Skeletal muscle cell (primary cell): ENCODE results near the gene STOX2.
"Not testable (repeated sequence)": the region's sequence is repeated elsewhere in the genome, so short reads cannot be mapped to it uniquely, and the experiment has no call there.

ENCODE experiments used
- DNase-seq: peaks from one replicate; pipeline ENCODE4 v3.0.0-alpha.2; 2010; ENCODE audit warnings: low read depth
- H3K4me3 ChIP-seq: 2 replicates; pipeline ENCODE4 v1.5.1; 2011; ENCODE audit warnings: low read depth, mild to moderate bottlenecking, control low read depth, low read length, moderate library complexity

The STOX2 gene

GRCh38 chr4:184012937-184013336 lies 107.8 kb downstream of the STOX2 start:
- no peak overlapping the region for H3K4me3 ChIP-seq
- DNase-seq: no peak

DNA sequence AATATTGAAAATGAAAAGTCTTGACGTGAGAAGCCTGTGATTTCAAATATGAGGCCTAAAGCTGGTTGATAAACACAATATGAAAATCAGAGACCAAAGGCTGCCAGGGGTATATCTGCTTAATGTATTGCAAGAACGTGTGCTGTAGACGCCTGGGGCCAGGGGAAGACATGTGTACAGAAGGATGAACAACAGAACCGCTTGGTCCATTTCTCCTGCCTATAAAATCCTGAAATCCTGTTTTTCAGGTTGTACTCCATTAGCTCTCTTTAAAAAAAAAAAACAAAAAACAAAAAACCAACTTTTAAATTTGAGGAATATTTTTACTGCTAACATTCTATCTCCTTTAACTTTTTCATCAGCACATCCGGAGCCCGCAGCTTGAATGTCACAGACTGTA lies 109.2 kb downstream of the STOX2 start:
- H3K4me3 ChIP-seq: no peak overlapping the region

GRCh38 chr4:184016759-184017668 lies 111.9 kb downstream of the STOX2 start:
- DNase-seq: no peak
- no peak overlapping the region for H3K4me3 ChIP-seq

More for the DNA sequence above, 109.2 kb downstream of the STOX2 start:
- no peak for DNase-seq

GRCh38 chr4:184019076-184019475 lies 114.0 kb downstream of the STOX2 start:
- no peak overlapping the region for H3K4me3 ChIP-seq
- DNase-seq: no peak

DNA sequence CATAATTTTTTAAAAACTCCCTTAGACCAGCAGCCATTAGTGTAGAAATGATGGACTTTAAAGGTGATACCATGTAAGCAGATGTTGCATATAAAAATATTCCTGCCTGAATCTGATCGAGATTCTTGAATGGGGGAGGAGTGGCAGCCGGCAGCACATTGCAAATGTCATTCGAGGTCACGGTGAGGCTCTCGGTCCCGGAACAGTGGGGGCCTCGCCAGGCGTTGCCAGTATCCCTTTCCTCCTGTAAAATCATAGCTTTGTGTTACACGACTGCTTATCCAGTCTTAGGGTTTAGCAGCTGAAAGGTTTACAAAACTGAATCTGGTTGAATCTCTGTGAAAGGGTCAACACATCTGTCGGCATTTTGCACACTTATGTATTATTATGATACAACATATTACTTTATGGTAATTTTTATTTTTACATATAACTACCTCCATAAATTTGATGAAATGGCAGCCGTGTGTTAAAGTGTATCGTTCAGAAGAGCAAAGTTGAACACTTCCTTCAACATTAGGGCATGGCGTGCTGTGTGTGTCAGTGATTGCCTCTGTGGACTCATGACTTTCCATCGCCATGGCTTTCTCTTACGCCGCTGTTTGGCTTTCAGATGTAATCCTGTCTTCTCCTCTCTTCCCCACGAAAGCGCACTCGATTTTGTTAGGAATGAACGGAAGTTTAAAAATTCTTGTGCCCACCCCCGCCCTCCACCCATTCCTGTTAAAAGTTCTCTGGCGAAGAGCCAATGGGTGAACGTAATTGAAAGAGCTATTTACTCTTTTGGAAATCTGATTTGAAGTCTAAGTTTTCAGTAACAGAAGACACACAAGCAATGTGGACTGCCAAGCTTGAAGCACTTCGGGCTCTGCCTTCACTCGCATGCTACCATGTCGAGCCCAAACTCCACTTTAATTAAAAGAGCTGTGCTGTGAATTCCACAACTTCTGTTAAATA lies 114.8 kb downstream of the STOX2 start:
- DNase-seq: no peak
- no peak overlapping the region for H3K4me3 ChIP-seq

DNA sequence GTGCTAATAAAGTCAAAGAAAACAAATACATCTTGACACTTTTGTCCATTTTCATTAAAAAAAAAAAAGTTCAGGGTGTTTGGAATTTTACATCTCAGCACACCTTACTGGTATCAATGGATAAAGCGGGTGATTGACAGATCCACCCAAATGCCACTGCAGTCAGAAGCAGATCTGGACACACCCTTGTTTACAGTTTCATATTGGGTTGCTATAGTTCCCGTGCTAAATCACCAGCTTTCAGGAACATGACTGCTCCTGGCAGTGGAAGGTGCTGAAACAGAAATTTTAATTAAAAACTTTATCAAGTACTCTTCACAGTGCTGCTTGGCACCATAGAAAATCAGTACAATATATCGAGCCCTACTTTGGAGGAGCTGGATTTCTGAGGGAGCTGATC lies 116.3 kb downstream of the STOX2 start:
- DNase-seq: no peak
- H3K4me3 ChIP-seq: no peak overlapping the region

DNA sequence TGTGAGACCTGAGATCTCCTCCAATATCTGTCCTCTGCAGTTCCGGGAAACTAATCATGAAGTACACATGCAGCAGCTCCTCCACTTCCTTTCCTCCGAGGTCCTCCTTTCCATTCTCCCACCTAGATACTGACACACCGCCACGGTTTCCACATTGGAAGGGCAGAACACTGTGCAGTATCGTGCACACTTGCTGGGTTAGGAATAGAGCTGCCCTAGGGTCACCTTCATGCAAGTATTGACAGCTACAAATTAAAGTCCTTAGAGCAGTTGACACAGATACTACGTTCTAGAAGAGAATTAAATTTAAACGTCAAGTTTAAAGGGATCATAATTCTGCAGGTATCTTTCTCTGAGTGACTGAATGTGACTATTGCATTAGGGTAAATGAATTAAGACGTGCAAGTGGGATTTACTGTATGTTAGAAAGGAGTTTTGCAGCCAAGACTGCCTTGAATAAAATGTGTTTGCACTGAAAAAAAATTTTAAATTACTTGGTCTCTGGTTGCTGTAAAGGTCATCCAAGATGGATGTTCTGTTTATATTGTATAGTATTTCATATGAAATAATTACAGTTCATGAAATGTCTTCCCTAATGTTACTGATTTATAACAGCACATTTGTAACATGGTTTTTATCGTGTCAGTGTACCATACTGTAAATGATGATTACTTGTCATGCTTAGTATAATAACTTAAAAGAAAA lies 117.7 kb downstream of the STOX2 start:
- no peak for DNase-seq
- no peak overlapping the region for H3K4me3 ChIP-seq

GRCh38 chr4:184024637-184025036 lies 119.5 kb downstream of the STOX2 start:
- H3K4me3 ChIP-seq: no peak overlapping the region
- DNase-seq: no peak

DNA sequence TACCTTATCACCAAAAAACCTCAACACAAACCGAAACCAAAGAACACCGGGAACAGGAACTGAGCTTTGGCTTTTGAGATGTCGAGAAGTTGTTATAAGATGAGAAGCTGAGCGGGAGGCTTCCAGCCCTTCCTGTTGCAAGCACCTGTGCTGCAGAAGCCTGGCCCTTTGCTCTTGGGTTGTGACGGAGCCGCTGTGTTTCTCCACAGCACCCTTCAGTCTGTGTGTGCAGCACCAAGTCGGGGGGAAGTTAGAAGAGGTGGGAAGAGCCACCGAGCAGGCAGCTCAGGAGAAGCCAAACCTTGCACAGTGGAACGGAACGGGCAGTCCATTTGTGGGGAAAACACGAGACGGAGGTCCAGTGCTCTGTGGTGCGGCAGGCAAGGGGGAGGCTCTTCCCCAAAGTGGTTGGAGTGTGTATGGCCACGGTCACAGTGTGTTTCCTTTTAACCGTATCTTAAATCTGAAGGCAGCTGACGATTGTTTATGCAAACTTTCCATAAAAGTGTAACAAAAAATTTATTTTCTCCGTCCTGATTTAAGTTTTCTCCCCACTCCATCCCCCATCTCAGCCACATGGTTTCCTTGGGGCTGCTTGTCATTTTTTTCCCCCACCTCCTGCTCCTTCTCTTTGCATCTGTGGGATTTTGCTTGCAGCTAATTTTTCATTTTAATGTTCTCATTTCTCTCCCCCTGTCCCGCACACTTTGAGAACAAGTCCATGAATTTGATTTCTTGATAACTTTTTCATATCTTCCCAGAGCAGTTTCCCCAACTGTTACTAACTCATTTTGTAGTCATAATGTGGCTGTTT lies 123.7 kb downstream of the STOX2 start:
- no peak overlapping the region for H3K4me3 ChIP-seq

DNA sequence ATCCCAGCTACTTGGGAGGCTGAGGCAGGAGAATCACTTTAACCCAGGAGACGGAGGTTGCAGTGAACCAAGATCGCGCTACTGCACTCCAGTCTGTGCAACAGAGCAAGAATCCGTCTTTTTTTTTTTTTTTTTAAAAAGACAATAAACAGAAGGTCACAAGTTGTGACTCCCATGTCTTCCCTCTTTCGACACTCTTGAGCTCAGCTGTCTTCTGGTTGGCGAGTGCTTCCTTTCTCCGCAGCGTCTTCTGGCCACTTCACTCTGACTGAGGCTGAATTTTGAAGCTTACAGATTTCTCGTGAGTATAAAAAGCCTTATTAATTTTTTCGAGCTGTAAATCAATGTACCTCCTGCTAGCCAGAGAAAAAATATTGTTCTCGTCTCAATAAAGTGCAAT lies 124.9 kb downstream of the STOX2 start:
- H3K4me3 ChIP-seq: no peak overlapping the region
- no peak for DNase-seq

More for the DNA sequence above, 123.7 kb downstream of the STOX2 start:
- no peak for DNase-seq

GRCh38 chr4:184030764-184031163 lies 125.7 kb downstream of the STOX2 start:
- H3K4me3 ChIP-seq: no peak overlapping the region
- no peak for DNase-seq

- DNase-seq: no peak
- H3K4me3 ChIP-seq: no peak overlapping the region
Observed at GRCh38 chr4:184032091-184032490, 127.0 kb downstream of the STOX2 start.

DNA sequence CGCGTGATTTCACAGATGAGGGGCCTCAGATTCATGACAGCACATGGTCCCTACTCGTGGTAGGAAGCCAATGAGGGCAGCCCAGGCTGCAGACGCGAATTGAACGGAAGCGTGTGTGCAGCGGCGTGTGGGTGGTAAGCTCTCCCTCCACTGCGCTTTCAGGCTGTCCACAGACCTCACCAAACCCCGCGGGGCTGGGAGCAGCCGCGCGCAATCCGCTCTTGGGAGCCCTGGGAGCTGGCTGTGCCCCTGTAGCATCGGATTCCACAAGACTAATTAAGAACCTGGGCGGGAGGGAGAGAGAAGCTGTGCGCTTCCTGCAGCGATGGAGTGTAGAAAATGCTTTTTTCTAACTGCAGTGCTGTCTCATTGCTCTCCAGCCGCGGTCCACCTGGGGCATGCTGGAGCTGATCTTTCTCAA lies 134.9 kb downstream of the STOX2 start:
- DNase-seq: no peak
- peak overlapping the region; percentile 4 for H3K4me3 ChIP-seq

- DNase-seq: no peak
- H3K4me3 ChIP-seq: no peak overlapping the region
Observed at GRCh38 chr4:184041156-184041555, 136.0 kb downstream of the STOX2 start.

GRCh38 chr4:184046148-184046547 lies 141.0 kb downstream of the STOX2 start:
- no peak overlapping the region for H3K4me3 ChIP-seq
- DNase-seq: no peak

DNA sequence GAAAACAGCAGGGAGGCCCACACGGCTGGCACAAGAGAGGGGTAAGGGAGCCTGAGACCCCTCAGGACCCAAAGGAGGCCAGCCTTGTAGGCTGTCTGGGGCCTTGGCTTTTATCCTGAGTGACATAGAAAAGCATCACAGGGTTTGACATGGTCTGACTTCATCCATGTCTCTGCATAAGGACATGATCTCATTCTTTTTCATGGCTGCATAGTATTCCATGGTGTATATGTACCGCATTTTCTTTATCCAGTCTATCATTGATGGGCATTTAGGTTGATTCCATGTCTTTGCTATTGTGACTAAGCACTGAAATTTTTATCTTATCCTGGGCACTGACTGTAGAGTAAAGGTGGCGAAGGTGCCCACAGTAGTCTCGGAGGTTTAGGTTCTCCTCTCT lies 146.2 kb downstream of the STOX2 start:
- H3K4me3 ChIP-seq, DNase-seq: not testable (repeated sequence)

DNA sequence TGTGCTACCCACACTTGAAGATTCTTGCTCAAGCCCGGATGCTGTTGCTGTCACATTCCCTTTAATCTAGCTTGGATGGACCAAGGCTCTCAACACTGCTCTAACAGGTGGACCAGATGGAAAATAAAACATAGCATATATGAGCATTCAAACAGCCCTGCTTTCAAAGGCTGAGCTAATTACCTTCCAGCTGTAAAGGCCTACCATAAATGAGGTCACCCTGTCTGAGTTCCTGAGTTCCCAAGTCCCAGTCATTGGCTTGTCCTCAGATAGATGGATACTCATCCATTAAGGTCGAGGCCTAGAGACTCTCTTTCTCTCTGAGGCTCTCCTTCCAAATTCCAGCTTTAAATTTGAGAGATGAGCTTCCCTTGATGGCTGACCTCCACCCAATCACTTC lies 147.5 kb downstream of the STOX2 start:
- no peak for DNase-seq

GRCh38 chr4:184053434-184053833 lies 148.3 kb downstream of the STOX2 start:
- no peak overlapping the region for H3K4me3 ChIP-seq
- DNase-seq: no peak

More for the DNA sequence above, 147.5 kb downstream of the STOX2 start:
- no peak overlapping the region for H3K4me3 ChIP-seq

GRCh38 chr4:184056877-184057276 lies 151.8 kb downstream of the STOX2 start:
- no peak for DNase-seq

More at GRCh38 chr4:184056877-184057276, 151.8 kb downstream of the STOX2 start:
- H3K4me3 ChIP-seq: no peak overlapping the region
